Amygdala (tissue), 56 donors: Measurements from ENCODE around the gene NET1.
"Not testable (repeated sequence)": the region's sequence is repeated elsewhere in the genome, so short reads cannot be mapped to it uniquely, and the experiment has no call there.

Experiments
- DNase-seq, 56 donors: peaks; one replicate each; lab custom pipeline; 2025; lab: John Stamatoyannopoulos, UW

Gene NET1

DNA sequence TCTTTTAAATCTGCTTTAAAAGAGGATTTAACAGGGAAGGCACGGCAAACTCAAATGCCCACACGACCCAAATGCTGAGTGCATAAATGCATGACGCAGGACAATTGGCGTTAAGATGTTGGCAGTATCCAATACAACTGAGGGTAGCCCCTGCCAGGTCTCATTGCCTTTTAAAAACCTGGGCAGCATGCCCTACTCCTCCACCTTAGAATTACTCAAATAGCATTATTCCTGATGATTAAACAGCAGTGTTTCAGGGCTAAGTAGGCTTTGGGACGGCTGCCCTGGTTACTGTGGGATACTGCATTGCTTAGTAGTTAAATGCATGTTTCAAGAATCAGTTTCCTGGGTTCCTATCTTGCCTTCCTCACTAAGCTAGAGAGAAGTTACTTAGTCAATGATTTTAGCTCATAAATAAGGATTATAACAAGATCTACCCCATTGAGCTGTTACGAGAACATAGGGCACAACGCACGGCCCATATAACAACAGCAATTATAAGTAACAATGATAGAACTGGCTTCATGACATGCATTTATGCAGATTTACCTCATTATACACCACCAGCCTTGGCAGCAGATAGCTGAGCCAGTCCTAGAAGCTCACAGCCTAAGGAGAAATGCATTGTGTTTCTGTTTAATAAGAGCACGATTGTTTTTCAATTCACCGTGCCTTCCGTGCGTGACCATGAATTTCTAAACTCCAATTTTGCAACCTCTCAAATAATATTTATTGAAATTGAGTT lies 15.6 kb upstream of the NET1 start:
- peak in 43 of 56 donors; percentile 3 to 88 (median 34) for DNase-seq

DNA sequence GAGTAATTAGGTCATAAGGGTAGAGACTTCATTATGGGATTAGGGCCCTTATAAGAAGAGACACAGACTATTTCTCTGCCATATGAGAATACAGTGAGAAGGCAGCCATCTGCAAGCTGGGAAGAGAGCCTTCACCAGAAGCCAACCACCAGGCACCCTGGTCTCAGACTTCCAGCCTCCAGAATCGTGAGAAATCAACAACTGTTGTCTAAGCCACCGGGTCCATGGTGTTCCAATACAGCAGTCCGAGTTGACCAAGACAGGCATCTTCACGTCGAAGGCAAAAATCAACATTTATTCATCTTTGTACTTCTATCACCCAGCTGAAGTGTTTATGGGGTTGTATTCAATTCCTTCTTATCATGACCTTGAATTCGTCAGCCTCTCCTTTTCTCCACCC lies 13.0 kb upstream of the NET1 start:
- DNase-seq: no peak

DNA sequence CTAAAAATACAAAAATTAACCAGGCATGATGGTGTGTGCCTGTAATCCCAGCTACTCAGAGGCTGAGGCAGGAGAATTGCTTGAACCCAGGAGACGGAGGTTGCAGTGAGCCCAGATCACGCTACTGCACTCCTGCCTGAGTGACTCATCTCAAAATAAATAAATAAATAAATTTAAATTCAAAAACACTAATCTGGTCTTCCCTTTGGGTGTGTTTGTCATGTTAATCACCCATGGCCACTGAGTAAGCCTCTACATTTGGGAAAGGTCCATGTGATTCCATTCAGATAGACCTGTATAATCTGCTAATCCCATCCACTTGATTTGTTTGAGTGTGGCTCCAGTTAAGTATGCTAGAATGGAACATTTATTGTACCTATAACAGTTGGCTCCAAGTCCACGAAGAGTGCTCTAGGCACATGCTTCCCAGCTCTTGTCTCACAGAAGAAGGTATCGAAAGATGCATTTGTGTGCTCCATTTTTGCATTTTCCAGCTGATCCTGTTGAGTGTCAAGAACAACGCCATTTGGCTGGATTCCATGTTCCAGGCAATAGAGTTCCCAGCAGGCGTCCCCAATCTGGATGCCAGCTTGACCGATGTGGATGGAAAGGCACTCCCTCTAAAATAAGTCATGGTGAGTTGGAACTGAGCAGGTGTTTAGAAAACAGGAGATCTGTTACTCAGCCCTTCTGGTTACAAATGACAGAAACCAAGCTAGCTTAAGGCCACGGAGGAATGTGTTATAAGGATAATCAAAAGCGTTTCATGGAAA lies 11.7 kb upstream of the NET1 start:
- no peak for DNase-seq

DNA sequence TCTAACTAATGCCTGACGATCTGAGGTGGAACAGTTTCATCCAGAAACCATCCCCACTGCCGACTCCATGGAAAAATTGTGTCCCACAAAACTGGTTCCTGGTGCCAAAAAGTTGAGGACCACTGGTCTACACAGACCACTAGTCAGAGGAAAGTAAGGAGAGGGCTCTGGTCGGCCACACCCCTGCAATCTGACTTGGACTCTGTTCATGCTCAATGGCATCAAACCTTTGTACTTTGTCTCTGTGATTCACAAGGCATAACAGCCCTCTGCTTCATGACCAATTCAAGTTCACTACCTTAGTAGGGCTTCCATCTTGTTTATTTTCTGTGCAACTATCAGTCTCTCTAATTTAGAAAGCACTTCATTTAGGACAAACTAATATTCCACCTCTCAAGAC lies 9.6 kb upstream of the NET1 start:
- DNase-seq: no peak

DNA sequence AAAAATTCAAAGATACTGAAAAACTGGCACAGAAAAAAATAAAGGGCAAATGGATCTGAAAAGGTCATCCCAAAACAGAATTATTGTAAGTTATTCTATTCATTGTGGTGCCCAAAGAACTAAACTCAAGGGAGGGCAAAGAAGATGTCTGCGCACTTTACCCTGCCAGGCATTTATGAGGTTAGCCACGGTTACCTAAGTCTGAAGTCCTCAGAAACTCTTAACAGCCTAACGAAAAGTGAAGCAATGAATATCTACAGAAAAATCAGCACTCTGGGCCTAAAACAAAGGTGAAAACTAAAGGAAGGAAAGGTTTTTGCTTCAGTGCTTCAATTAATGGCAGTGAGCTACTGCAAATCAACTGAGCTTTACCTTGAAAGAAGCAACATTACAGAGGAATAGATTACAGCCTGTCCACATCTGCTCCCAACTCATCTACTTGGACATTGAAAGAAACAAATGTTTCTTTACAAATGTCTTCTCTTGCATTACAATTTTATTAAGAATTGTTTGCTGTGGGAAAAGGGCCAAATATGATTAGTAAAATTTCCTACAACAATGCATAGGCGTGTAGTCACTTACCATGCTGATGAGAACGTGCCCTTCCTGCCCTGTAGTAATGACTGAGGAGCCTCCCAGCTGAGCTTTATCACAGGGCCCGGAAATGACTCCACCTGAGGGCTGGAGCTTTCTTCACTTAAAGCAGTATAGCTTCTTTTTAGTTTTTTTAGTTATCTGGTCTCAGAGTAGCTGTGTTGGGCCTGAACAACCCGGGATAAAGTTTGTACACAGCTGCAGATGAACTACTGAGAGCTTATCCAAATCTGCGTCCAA lies 7.9 kb upstream of the NET1 start, which contains the start of gene TUBAL3:
TSS of gene TUBAL3 (minus strand) at position 621 of the 834 bp plus-strand sequence. CDS start at position 585, 36 bp downstream.
- no peak for DNase-seq

DNA sequence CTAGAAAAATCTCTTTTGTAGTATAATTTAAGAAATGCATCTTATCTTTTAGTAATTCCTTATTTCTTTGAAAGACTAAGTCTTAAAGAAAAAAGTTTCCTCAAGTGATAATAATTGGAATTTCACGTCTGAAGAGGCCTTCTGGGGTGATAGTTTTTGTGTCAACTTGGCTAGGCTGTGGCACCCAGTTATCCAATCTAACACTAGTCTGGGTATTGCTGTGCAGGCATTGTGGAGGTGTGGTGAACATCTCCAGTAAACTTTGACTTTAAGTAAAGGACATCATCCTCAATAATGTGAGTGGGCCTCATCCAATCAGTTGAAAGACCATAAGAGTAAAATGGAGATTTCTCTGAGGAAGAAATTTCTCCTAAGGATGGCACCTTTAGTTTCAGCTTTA lies 5.4 kb upstream of the NET1 start:
- no peak for DNase-seq

GRCh38 chr10:5410787-5411186 lies 1.6 kb upstream of the NET1 start:
- DNase-seq: not testable (repeated sequence)

GRCh38 chr10:5411941-5412276 lies 448 bp upstream of the NET1 start:
- DNase-seq: no peak

DNA sequence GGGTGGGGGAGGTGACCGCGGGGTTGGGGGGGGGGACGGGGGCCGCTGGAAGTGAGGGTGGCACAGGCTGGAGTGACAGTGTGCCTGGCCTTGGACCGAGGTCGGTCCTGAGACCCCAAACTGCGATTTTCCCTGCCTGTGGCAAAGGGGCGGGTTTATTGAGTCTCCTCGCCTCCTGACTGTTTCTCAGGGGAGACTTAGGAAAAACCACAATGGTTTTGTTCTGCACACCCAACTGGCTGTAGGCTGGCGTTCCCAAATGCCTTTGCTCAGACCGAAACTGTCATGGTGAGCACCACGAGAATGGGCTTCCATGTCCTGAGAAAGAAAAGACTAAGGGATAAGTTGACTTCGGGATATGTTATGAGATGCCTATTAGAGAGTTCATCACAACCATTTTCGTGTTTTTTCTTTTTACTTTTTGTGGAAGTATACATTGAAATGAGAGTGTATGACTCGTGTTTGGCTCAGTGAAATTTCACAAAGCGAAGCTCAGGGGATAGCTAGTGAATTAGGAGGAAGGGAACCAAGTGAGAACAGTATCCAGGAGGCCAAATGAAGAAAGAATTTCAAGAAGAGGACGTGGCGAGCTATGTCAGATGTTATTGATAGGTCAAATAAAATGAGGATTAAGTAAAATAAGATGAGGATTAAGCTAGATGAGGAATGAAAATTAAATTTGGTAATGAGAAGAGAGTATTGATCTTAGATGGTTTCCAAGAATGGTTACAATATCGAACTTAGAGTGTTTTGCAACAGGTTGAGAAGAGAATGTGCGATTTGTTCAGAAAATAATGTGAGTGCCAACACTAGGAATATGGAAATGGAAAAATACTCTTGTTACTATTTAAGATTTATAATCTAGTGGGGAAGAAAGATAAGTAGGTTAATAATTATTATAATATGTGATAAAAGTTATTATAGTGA lies 918 bp downstream of the NET1 start:
- peak in 7 of 56 donors; percentile 17 to 38 (median 24) for DNase-seq

GRCh38 chr10:5416981-5417380 lies 4.6 kb downstream of the NET1 start:
- DNase-seq: no peak

DNA sequence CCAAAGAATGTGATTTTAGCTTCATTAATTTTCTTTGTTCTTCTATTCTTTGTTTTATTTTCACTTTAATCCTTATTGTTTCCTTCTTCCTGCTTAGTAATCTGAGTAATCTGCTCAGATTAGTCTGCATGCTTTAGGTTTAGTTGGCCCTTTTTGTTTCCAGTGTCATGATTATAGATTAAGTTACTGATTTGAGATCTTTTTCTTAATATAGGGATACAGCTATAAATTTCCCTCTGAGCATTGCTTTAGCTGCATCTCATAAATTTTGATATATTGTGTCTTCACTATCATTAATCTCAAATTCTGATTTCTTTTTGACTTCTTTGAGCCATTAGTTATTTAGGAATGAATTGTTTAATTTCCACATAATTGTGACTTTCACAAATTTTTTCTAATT lies 6.2 kb downstream of the NET1 start:
- no peak for DNase-seq

DNA sequence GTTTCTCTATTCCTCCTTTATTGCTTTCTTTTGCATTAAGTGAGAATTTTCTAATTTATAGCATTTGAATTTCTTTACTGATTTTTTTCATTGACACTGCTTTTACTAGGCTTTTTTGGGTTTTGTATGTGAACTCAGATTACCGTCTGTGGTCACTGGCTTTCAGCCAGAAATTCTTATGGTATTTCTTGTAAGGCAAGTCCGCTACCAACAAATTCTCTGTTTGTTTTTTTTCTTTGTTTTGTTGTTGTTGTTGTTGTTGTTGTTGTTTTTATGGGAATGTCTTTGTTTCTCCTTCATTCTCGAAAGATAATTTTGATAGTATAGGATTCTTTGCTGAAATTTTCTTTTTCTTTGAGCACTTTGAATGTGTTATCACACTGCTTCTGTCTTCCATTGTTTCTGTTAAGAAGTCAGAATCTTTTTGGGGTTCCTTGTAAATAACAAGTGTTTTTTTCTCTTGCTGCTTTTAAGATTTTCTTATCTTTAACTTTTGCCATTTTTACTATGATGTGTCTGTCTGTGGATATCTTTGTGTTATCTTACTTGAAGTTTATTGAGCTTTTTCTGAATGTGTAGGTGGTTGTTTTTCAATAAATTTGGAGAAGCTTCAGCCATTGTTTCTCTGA lies 7.2 kb downstream of the NET1 start:
- no peak for DNase-seq

DNA sequence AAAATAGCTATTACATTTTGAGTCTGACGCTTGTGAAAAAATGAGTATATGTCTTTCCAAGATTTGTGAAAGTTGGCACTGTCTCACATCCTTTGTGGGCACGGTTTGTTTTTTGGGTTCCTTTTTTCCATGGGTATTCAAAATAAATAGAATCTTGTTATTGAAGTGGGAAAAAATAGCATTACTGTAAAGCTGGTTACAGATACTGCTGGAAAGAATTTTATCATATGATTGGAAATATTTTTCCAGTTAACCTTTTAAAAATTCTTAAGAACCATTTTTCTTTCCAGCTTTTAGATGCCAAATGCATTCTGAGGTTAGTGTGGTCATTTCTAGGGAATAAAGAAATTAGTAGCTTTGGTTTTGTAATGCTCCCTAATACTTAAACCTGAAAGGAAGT lies 11.4 kb downstream of the NET1 start:
- DNase-seq: no peak

DNA sequence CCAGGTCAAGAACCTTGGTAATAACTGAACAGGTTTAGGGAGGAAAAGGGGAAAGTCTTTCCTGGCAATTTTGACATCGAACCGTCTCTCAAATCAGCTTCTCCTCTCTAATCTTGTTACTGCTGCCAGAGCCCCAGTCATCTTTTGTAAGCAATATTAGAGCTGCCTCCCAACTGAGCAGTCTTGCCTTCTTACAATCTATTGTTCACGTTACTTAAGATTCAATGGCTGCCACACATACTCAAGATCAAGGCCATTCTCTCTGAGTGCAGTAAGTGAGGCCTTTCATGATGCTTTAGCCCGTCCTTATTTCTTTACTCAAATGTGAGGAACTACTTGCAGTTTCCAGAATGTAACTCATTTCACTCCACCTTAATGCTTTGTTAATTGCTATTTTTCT lies 12.4 kb downstream of the NET1 start:
- no peak for DNase-seq

DNA sequence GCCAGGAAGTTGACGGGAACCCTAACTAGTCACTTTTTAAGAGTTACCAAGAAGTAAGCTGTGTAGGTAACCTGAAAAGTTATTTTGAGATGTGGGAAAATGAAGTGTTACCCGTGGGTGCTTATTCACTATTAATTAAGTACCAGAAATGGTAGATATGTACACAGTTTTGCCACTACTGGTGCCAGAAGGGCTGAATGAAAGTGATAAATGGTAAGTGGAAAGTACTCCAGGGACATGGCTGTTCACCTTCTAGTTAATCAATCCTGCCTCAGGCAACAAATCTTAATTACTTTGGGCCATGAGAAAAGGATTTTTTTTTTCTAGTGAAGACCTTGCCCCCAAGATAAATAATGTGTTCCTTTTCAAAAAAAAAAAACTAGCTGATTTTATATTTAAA lies 15.8 kb downstream of the NET1 start:
- no peak for DNase-seq

GRCh38 chr10:5433182-5433581 lies 20.8 kb downstream of the NET1 start:
- DNase-seq: no peak

GRCh38 chr10:5434017-5434753 lies 21.8 kb downstream of the NET1 start:
- DNase-seq: peak in 1 of 56 donors; percentile 39

GRCh38 chr10:5435328-5435727 lies 23.0 kb downstream of the NET1 start:
- no peak for DNase-seq

- no peak for DNase-seq
Measured at GRCh38 chr10:5440206-5440605, 27.8 kb downstream of the NET1 start.
